Neural cell (in vitro differentiated cells): ENCODE data around the gene MAP6.

Experiments used
- CTCF ChIP-seq: fragments of 450-650 bp; IDR thresholded peaks from 2 replicates; pipeline ENCODE4 v1.5.1; 2014; ENCODE audit warnings: antibody characterized with exemption, mild to moderate bottlenecking, moderate library complexity; ENCODE audit not compliant: poor library complexity, severe bottlenecking
- EP300 ChIP-seq: fragments of 450-650 bp; conservative IDR thresholded peaks from 2 replicates; pipeline ENCODE4 v1.6.1; 2014; ENCODE audit warnings: antibody characterized with exemption, mild to moderate bottlenecking, moderate library complexity; ENCODE audit not compliant: poor library complexity, severe bottlenecking
- MXI1 ChIP-seq: fragments of 450-650 bp; conservative IDR thresholded peaks from 2 replicates; pipeline ENCODE4 v1.6.1; 2014; ENCODE audit warnings: antibody characterized with exemption, mild to moderate bottlenecking; ENCODE audit not compliant: poor library complexity, severe bottlenecking
- POLR2AphosphoS5 ChIP-seq: IDR thresholded peaks from 2 replicates; pipeline ENCODE4 v1.6.1; 2012

DNA sequence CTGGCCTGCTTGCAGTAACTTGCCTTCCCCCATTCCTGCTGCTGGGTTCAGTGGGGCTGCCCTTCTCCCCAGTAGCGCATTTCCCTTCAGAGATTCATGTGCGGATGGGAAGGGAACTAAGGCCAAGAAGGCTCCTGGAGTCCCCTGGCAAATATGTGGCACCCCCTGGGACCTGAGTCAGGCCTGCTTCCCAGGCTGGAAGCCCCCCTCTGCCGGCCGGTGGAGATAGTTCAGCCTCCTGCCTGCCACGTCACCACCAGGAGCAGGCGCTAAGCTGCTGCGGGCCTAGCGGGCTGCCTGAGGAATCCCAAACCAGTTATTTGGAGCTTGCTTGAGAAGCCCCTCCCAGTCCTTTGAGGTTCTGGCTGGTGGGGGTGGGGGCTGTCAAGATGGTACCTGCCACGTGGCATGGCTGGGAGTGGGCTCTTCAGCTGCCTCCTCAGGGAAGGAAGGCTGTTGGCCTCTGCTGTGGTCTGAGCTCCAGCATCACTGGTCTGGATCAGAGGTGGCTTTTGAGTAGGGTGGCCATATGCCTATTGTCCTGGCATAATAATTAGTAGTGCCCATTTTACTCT lies 104.8 kb downstream of the MAP6 start:
- TF ChIP-seq CTCF (peak; percentile 40), POLR2AphosphoS5 (no peak), EP300 (no peak), MXI1 (no peak)
